RCC 7860 (cell line): Measurements from ENCODE around the gene SUSD6.

Experiments
- DNase-seq: peaks from one replicate; pipeline ENCODE4 v3.0.0-alpha.2; 2015; ENCODE audit warnings: low spot score
- FAIRE-seq: peaks from 2 replicates; lab custom pipeline; 2012; peaks lifted over from hg19 to GRCh38; lab: Jason Lieb, UNC

SUSD6 gene, protein sequence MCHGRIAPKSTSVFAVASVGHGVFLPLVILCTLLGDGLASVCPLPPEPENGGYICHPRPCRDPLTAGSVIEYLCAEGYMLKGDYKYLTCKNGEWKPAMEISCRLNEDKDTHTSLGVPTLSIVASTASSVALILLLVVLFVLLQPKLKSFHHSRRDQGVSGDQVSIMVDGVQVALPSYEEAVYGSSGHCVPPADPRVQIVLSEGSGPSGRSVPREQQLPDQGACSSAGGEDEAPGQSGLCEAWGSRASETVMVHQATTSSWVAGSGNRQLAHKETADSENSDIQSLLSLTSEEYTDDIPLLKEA

GRCh38 chr14:69611172-69612013 is at the start of gene SUSD6:
SUSD6 (plus strand) TSS chr14:69611596; CDS start chr14:69658593, 46,997 bp downstream.
- DNase-seq, result peak; percentile 50
- FAIRE-seq, result no peak

GRCh38 chr14:69561893-69562292 is 49.5 kb upstream of the SUSD6 start:
- FAIRE-seq (no peak), DNase-seq (no peak)

GRCh38 chr14:69567563-69567962 is 43.8 kb upstream of the SUSD6 start:
- DNase-seq, result no peak
- FAIRE-seq, result no peak

DNA sequence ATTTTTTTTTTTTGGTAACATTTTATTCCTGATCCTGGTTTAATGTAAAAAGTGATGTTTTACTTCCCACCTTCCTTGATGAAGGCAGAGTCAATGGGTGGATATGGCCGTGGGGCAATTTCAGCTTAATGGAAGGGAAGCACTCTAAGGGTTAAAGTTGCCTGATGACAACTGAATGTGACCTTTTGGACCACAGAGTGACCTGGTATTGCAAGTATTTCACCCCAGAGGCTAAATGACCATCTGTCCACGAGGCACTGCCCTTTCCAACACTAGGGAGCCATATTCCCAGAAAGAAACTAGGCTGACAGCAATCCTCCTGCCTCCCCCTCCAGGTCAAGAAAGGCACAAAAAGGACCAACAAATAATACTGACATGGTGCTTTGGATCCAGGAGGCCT is 41.5 kb upstream of the SUSD6 start:
- FAIRE-seq, result no peak
- no peak for DNase-seq

DNA sequence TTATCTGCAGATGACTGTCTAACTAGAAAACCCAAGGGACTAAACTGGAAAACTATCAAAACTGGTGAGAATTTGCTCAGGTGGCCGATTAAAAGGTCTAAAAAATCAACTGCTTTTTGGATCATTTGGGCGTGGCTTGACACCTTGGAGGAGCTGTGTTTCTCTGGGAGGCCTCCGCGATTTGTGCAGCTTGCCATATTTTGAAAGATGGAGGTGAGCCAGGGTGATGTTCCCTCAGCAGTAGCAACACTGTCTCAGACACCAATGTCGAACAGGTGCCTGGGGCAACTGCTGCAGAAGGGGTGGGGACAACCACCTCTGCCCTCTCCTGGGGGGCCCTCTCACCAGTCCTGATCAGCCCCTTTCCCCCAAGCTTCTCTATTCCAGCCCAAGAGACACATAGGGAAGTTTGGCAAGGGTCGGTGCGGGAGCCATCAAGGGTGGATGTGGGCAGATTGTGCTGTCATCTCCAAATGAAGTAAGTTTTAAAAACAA is 40.5 kb upstream of the SUSD6 start:
- FAIRE-seq (no peak), DNase-seq (no peak)

- DNase-seq, result no peak
- FAIRE-seq, result no peak
These were observed 39.9 kb upstream of the SUSD6 start for GRCh38 chr14:69571449-69572029.

GRCh38 chr14:69572030-69572840 is 39.2 kb upstream of the SUSD6 start:
- FAIRE-seq, result no peak

GRCh38 chr14:69572841-69573135 is 38.6 kb upstream of the SUSD6 start:
- no peak for DNase-seq
- no peak for FAIRE-seq

More at GRCh38 chr14:69572030-69572840, 39.2 kb upstream of the SUSD6 start:
- DNase-seq, result no peak

DNA sequence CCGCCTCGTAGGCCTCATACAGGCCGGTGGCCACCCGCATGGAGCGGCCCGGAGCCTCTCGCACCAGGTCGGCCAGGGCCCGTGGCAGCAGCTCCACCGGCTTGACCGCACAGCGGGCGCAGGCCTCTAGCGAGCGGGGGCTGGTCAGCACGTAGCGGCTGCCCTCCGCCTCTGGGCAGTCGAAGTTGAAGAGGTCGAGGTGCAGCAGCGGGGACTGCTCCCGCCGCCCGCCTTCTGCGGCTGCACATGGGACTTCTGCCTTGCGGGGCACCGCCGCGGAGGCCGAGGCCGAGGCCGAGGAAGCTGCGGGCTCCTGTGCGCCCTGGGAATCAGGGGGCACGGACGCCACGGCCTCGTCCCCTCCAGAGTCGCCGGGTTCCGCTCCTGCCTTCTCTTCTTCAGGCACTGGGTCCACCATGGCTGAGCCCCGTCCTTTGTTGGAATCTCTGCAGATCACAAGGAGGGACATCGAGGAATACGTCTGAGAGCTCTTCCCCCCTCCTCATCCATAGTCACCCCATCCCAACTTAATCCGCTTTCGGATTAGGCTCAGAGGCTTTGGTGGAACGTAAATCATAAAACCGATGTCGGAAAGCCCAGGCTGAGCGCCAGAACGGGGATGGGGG is 38.1 kb upstream of the SUSD6 start:
- DNase-seq (no peak), FAIRE-seq (no peak)

- FAIRE-seq, result no peak
These were observed 37.5 kb upstream of the SUSD6 start for GRCh38 chr14:69573831-69574262.

DNA sequence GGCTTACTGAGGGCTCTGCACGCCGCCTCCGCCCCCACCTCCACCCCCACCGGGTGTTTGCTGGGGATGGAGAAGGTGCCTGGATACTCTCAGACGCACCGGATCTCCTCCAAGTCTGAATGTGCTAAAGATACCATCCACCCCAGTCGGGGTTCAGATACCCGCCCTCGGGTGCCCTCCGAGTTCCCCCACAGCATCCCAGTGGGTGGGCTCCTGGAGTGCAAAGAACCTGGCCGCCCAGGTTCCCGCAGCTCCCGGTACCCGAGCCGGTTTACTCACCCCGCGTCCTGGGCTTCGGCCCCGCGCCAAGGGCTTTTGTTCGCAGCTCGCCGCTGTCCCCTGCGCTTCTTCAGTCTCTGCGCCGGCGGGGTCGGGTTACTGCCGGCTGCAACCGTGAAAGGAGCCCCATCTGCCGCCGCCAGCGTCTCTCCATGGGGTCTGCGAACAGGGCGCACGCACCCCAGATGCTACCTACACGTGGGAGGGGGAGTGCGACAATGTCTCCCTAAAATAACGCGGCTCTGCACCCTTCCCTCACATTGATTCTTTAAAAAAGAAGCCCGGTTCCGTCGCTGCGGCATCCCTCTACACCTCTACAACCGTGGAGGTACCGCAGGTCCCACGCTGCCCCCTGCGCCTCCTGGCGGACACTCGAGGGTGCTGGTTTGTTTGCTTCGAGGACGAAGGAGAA is 37.0 kb upstream of the SUSD6 start, which contains the start of gene CCDC177:
Gene CCDC177 (minus strand): TSS at position 609 of the 691 bp plus-strand sequence. CDS start 1,249 bp downstream, outside the sequence.
- FAIRE-seq (no peak), DNase-seq (no peak)

More at GRCh38 chr14:69573831-69574262, 37.5 kb upstream of the SUSD6 start:
- no peak for DNase-seq

- no peak for FAIRE-seq
- DNase-seq, result no peak
These were observed 36.5 kb upstream of the SUSD6 start for GRCh38 chr14:69574954-69575295.

DNA sequence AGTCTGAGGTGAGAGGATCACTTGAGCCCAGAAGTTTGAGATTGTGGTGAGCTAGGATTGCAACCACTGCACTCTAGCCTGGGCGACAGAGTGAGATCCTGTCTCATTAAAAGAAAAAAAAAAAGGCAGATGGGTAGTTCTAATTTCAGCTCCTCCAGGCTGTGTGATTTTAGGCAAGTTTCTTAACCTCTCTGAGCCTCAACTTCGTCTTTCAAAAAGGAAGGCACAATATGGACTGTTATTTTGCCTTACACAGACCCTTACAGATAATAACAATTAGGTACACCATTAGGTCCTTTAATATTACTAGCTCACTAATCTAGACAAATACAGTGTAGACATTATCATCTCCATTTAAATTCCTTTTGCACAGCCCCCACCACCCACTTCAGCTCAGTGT is 31.9 kb upstream of the SUSD6 start:
- DNase-seq (no peak), FAIRE-seq (no peak)

- FAIRE-seq (no peak), DNase-seq (no peak)
These were observed 31.3 kb upstream of the SUSD6 start for GRCh38 chr14:69580009-69580577.

- FAIRE-seq (no peak), DNase-seq (no peak)
These were observed 30.0 kb upstream of the SUSD6 start for GRCh38 chr14:69581316-69581935.

DNA sequence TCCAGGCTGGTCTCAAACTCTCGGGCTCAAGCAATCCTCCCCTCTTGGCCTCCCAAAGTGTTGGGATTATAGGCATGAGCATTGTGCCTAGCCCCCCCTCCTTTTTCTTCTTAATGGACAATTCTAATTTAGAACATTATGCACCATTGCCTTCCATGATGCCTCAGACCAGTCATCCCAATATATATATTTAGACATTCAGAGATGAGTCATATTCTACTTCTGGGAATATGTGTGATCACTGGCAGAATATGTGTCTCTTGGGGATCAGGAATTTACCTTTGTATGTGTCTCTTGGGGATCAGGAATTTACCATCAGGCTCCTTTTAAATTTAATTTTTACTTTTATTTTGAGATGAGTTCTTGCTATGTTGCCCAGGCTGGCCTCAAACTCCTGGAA is 29.2 kb upstream of the SUSD6 start:
- DNase-seq, result no peak

DNA sequence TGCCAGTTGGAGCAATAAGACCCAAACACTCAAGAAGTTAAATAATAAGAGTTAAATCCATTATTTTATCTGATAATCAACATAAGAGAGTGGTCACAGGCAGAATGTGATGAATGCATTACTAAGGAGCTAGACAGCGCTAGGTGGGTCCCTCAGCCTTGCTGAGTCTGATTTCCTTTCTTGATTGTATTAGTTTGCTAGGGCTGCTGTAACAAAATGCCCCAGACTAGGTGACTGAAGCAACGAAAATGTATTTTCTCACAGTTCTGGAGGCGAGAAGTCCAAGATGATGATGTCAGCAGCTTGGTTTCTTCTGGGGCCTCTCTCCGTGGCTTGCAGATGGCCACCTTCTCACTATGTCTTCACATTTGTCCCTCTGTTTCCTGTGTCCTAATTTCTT is 28.6 kb upstream of the SUSD6 start:
- DNase-seq (no peak), FAIRE-seq (no peak)

More for the DNA sequence above, 29.2 kb upstream of the SUSD6 start:
- no peak for FAIRE-seq

DNA sequence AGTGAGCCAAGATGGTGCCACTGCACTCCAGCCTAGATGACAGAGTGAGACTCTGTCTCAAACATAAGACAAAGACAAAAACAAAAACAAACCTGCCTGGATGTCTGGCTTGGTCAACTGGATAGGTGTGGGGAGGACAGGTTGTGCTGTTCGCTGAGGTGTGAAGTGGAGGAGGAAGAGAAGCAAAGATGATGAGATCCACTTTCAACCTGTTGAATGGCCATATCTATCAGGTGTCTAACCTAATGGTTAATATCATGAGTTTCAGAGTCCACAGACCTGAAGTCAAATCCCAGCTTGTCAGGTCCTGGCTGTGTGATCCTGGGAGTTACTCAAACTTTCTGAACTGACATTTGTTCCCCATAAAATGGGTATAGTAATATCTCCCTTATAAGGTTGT is 27.0 kb upstream of the SUSD6 start:
- FAIRE-seq, result no peak

GRCh38 chr14:69586404-69586803 is 25.0 kb upstream of the SUSD6 start:
- FAIRE-seq (no peak), DNase-seq (no peak)

More for the DNA sequence above, 27.0 kb upstream of the SUSD6 start:
- no peak for DNase-seq
